GM13976 (cell line): ENCODE results near the gene INHBC.

Source experiments
- DNase-seq: peaks from one replicate; pipeline ENCODE4 v3.0.0; 2012; ENCODE audit warnings: low spot score
- CTCF ChIP-seq: IDR thresholded peaks from 2 replicates; pipeline ENCODE4 v1.5.1; 2012; ENCODE audit warnings: borderline replicate concordance, mild to moderate bottlenecking; ENCODE audit not compliant: insufficient read depth; ENCODE audit errors: extremely low read depth, missing control alignments, control extremely low read depth
- in situ Hi-C: fragments of 300-500 bp; cut with MboI; formaldehyde crosslinking; loops from one replicate; pipeline ENCODE4 v1.12.0; 2022; ENCODE audit warnings: low sequenced_read_pairs, mixed read lengths, inconsistent platforms; ENCODE audit not compliant: unreplicated experiment

Gene INHBC

DNA sequence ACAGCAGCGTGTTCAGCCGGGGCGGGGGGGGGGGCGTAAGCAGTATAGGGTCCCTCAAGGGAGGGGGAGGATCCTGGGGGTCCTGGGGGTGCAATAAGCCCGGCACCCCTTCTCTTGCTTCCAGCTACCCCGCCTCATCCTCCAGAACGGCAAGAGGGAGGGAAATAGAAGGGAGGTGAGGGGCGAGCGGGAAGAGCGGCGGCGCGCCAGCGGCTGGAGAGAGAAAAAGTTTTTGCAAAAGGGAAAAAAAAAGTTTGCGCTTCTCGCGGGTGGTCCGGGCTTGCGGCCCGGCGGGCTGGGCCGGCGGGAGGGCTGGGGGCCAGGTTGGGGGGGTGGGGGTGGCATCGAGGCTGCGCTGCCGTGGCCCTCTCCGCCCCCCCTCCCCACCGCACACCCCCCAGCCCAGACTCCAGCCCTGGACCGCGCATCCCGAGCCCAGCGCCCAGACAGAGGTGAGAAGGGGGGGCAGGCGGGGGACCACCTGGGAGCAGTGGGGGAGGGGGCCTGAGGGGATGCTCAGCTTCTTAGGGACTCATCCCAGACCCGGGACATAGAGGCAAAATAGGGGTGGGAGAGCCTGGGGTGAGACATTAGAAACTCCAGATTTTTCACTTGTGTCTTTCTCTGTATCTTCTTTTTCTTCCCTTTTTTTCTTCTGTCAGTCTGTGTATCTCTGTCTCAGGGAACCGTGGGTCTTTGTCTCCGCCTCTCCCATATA is 25.3 kb downstream of the INHBC start, which contains the start of gene GLI1:
Gene GLI1, plus strand, starts transcription at position 36 of the 718 bp plus-strand sequence. CDS start 3,907 bp downstream, outside the sequence.
- TF ChIP-seq CTCF, result no peak
- in situ Hi-C loops, result loop anchor here (10.0 kb wide), 1 partner anchor 175 kb away; no protein-coding TSS in a partner anchor
- peak; percentile 69 for DNase-seq

DNA sequence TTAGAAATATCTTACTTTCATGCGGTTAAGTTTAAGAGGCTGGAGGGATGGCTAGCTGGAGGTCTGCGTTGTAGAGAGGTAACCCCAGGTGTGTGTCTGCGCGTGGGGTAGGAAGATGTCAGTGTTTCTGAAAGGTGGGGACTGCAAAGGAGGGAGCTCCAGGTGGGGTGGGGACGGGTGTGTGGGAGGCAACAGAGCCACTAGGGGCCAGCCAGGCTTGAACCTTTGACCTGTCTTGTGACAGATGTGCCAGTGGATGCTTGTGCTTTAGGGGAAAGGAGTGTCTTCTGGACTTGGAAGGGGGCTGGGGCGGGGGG is 25.8 kb downstream of the INHBC start:
- DNase-seq, result peak; percentile 41
- no peak for TF ChIP-seq CTCF
- in situ Hi-C loops, result no loop called here

- no peak for TF ChIP-seq CTCF
- in situ Hi-C loops, result no loop called here
- DNase-seq, result peak; percentile 19
Observed at GRCh38 chr12:57460841-57461275, 26.3 kb downstream of the INHBC start.

DNA sequence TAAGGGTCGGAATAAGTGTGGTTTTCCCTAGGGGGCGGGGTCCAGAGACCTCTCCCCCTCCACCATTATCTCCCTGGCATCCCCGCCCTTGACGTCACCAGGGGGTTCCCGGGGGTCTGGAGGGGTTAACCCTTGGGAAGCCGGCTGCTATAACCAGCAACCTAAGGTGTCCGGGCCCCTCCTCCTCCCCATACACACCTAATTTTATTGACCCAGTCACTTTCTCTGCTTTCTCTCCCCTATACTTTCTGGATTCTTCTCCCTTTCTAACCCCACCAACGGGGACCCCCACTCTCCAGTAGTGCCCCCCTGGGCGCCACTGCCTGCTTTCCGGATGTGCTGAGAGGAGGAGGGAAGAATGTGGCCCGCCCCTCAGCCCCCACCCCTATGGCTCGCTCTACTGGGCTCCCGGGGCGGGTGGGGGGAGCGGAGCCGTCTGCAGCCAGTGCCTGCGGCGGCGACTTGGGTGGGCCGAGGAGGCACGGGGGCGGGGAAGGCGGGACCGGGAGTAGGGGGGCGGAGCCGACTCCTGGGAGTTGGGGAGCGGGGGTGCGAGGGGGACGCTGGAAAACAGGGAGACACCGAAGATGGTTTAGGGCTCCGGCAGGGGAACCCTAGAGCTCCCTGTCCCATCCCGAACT is 26.8 kb downstream of the INHBC start:
- DNase-seq, result peak; percentile 66
- in situ Hi-C loops, result no loop called here
- TF ChIP-seq CTCF, result no peak

GRCh38 chr12:57461917-57462250 is 27.3 kb downstream of the INHBC start:
- TF ChIP-seq CTCF, result no peak
- in situ Hi-C loops, result no loop called here
- peak; percentile 51 for DNase-seq

- in situ Hi-C loops, result no loop called here
- TF ChIP-seq CTCF, result peak; percentile 96
- peak; percentile 93 for DNase-seq
Observed at GRCh38 chr12:57462251-57462911, 27.8 kb downstream of the INHBC start.
